Mucosa of descending colon (tissue), 3 donors: ENCODE measurements around the gene SCUBE1. TPM values are rescaled to one million over a fixed set of nuclear protein-coding genes. Genes with fewer than 3 reads are reported as not detected.

ENCODE experiments used
- ATAC-seq: fragments of 200-7000 bp; cut with Tn5 transposase; one replicate; pipeline ENCODE4 v1.9.1; 2020; ENCODE audit warnings: mild to moderate bottlenecking, moderate library complexity
- DNase-seq, 3 donors: peaks; one replicate each; pipeline ENCODE4 v3.0.0-alpha.2; 2020
- H3K36me3 ChIP-seq: fragments of 200-600 bp; one replicate; pipeline ENCODE4 v1.8.0; 2021; ENCODE audit warnings: low read depth, mild to moderate bottlenecking
- H3K4me1 ChIP-seq: fragments of 200-600 bp; one replicate; pipeline ENCODE4 v1.8.0; 2021; ENCODE audit warnings: low read depth, mild to moderate bottlenecking
- H3K4me3 ChIP-seq: fragments of 200-600 bp; one replicate; pipeline ENCODE4 v1.8.0; 2021; ENCODE audit warnings: mild to moderate bottlenecking
- H3K9me3 ChIP-seq: fragments of 200-600 bp; one replicate; pipeline ENCODE4 v1.8.0; 2021; ENCODE audit warnings: mild to moderate bottlenecking
- intact Hi-C, 2 donors: fragments of 100-400 bp; cut with DNase I in 1 of 2; cut with micrococcal nuclease in 1 of 2; formaldehyde crosslinking; loops; one replicate each; pipeline versions ENCODE4 v1.11.0 to v1.11.1; 2022; cut with DNase I, micrococcal nuclease
- total RNA-seq, 3 donors: library from RNA; stranded (reverse); fragmentation: NEBNext Ultra II Directional in 2 of 3; extraction: Animal tissue kit (Norgen Biotek cat#: 25700) in 2 of 3; gene quantifications; one replicate each; pipeline versions ENCODE4 v1.2.1 to v1.2.4, GENCODE V29; 2021 to 2023
- TF ChIP-seq, protein P1 (sequence below): fragments of 200-600 bp; IDR thresholded peaks from one replicate; pipeline ENCODE4 v1.8.0; 2022; ENCODE audit warnings: antibody characterized with exemption, mild to moderate bottlenecking
- donor health status: DM: no; HTN: no; CAD: no; lungs with moderate emphysema.
- donor health status: DM: no; HTN: no; CAD: no.
- donor health status: DM: no; HTN: yes; CAD: no.

Gene SCUBE1
- total RNA-seq, 3 donors from 2014 or later = 3.8 to 20.9 (median 4.7) TPM

DNA sequence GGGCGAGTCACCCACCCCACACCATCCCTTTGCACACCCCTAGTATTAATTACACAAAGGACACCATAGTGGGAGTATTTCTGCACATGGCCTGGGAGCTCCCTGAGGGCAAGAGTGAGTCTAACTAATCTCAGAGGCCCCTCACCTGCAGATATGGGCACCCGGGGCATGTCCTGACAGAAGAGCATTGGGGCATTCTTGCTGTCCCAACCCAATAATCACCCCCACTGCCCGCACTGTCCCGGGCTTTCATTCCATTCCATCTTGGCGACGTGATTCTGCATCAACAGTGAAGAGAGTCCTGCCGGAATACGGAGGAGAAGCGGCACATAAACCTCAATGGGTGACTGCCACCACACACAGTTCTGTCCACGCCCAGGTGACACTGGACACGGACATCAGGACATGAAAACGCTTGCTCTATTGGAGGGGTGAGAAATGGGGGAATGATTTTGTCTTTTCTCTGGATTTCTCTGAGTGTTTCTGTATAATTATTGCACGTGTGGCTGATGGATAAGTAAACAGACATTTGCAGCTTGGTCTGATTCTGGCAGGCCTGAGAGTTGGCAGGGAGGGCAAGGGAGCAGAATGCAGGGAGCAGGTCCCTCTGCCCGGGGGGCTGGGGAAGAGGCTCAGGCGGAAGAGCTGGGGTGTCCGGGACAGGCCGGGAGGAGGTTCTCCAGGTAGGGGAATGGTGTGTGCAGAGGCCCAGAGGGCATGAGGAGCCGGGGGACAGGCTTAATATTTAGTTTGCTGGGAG is 38.2 kb downstream of the SCUBE1 start:
- no peak overlapping the region for H3K4me3 ChIP-seq
- no peak for ATAC-seq
- DNase-seq = no peak
- H3K9me3 ChIP-seq = no peaks in the 10 kb centered on the region
- intact Hi-C loops = no loop called here
- H3K36me3 ChIP-seq = no peaks in the 10 kb centered on the region
- TF ChIP-seq, protein P1, sequence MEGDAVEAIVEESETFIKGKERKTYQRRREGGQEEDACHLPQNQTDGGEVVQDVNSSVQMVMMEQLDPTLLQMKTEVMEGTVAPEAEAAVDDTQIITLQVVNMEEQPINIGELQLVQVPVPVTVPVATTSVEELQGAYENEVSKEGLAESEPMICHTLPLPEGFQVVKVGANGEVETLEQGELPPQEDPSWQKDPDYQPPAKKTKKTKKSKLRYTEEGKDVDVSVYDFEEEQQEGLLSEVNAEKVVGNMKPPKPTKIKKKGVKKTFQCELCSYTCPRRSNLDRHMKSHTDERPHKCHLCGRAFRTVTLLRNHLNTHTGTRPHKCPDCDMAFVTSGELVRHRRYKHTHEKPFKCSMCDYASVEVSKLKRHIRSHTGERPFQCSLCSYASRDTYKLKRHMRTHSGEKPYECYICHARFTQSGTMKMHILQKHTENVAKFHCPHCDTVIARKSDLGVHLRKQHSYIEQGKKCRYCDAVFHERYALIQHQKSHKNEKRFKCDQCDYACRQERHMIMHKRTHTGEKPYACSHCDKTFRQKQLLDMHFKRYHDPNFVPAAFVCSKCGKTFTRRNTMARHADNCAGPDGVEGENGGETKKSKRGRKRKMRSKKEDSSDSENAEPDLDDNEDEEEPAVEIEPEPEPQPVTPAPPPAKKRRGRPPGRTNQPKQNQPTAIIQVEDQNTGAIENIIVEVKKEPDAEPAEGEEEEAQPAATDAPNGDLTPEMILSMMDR = no peak
- no peaks in the 10 kb centered on the region for H3K4me1 ChIP-seq

DNA sequence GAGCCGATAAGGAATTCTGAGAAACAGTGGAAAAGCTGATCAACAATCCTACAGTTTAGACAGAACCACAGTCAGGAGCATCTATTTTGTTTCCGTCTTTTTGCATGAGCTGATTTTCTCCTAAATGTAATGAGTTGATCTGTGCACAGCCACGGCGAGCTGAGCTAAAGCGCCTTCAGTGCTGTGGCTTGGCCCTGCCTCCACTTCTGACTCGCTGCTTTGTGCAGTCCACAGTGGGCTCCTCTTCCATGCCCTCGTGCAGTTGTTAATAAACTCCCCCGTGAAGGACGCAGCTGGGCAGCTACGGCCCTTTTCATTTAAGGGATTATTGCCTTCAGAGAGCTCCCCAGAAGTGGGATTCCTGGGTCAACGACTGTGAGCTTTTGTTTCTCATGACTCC is 39.4 kb downstream of the SCUBE1 start:
- ATAC-seq (no peak), DNase-seq (no peak)
- H3K4me1 ChIP-seq = no peaks in the 10 kb centered on the region
- TF ChIP-seq, protein P1 = no peak
- no peaks in the 10 kb centered on the region for H3K9me3 ChIP-seq
- intact Hi-C loops = no loop called here
- no peaks in the 10 kb centered on the region for H3K36me3 ChIP-seq
- H3K4me3 ChIP-seq = no peak overlapping the region

DNA sequence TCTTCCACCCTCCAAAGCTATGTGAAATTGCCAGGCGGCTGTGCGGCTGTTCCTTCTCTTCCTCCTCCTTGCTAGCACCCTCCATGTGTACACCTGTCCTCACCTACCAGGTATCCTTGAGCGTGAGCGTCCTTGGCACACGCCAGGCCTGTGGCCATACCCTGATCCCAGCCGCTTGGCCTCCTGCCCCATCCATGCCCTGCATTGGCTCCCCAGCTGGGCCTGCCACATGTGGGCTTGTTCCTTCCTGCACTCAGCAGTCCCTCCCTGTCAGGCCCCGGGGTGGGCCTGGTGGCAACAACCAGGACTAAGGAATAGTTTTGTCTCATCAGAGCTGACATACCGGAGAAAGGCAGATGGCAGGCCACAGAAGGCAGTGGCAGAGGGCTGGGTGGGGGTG is 40.0 kb downstream of the SCUBE1 start:
- no peaks in the 10 kb centered on the region for H3K36me3 ChIP-seq
- no peaks in the 10 kb centered on the region for H3K4me1 ChIP-seq
- no peak overlapping the region for H3K4me3 ChIP-seq
- intact Hi-C loops = no loop called here
- ATAC-seq (no peak), DNase-seq (no peak)
- H3K9me3 ChIP-seq = no peaks in the 10 kb centered on the region
- TF ChIP-seq, protein P1 = no peak

DNA sequence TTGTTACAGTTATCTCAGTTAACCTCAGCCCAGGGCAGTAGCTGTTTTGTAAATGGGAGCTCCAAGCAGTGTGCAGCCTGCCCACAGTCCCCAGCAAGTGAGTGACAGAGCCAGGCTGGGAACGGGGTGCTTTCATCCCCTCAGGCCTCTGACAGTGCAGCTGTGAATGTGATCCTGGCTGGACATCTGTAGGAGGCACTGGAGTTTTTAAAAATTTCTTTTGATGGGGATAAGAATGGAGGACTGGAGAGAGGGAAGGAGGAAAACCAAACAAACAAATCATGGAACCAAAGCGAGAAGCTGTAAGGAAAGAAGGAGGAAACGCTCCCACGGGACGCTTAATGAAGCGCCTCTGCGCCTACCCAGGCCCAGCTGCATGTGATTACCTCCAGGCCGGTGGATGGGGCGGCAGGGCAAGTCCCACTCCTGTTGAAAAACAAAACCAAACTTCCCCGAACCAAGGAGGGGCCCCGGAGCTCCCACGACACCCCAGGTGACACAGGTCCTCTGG is 40.6 kb downstream of the SCUBE1 start:
- DNase-seq (no peak), ATAC-seq (no peak)
- H3K4me1 ChIP-seq = no peaks in the 10 kb centered on the region
- intact Hi-C loops = no loop called here
- no peaks in the 10 kb centered on the region for H3K9me3 ChIP-seq
- no peaks in the 10 kb centered on the region for H3K36me3 ChIP-seq
- no peak overlapping the region for H3K4me3 ChIP-seq
- TF ChIP-seq, protein P1 = no peak

DNA sequence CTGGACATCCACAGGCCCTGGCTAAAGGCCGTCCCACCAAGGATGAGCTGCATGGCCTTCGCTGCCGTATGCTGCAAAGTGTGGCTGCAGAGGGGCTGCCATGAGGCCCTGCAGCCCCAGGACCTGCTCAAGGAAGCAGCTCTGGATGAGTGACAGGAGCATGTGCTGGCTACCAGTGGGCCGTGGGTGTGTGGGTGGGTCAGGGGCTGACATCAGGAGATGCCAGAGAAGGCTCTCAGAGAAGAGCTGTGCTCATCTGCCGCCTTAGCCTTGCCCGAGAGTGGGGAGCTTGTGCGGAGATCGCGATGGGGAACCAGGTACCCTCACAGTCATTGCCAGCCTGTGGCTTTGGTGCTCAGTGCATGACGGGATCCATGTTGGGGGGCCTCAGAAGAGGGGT is 41.3 kb downstream of the SCUBE1 start:
- TF ChIP-seq, protein P1 = no peak
- Histone ChIP-seq H3K4me3 (no peak overlapping the region), H3K9me3 (no peaks in the 10 kb centered on the region), H3K4me1 (no peaks in the 10 kb centered on the region), H3K36me3 (no peaks in the 10 kb centered on the region)
- DNase-seq = no peak
- intact Hi-C loops = no loop called here
- ATAC-seq = no peak
